Adrenal gland (tissue), 5 donors: ENCODE measurements around the gene ANAPC15.

Experiments used
- CTCF ChIP-seq, 6 experiments: fragments of 450-650 bp in 4 of 6; fragments of 200-600 bp in 2 of 6; sonication (generic) in 1 of 6; IDR thresholded peaks; 1 replicate in 5 of 6; 2 replicates in 1 of 6; pipeline versions ENCODE4 v1.5.1 to v1.8.0; 2016 to 2021; ENCODE audit warnings: antibody characterized with exemption in 6 of 6, mild to moderate bottlenecking in 2 of 6, moderate library complexity in 1 of 6
- POLR2A ChIP-seq, 2 donors: fragments of 450-650 bp; IDR thresholded peaks; one replicate each; pipeline ENCODE4 v1.6.1; 2017; ENCODE audit warnings: antibody characterized with exemption in 2 of 2, mild to moderate bottlenecking in 2 of 2, moderate library complexity in 1 of 2
- donor health status: DM: no; HTN: no; CAD: no.

DNA sequence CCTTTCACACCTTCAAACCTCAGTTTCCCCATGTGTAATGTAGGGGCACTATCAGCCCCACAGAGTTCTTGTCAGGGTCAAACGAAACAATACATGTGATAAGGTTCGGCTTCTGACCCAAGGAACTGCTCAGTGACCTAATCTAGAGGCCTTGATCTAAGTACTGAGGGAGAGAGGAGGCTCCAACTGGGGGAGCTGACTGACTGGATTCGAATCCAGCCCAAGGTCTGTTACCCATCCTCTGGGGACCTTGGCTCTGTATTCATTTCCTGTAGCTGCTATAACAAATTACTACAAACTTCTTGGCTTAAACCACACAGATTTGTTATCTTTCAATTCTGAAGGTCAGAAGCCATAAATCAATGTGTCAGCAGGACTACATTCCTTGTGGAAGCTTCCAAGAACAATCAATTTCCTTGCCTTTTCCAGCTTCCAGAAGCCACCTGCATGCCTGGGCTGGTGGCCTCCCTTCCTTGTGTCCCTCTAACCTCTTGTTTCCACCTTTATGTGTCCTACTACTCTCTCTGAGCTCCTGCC is 10.7 kb upstream of the ANAPC15 start:
- TF ChIP-seq CTCF (IDR thresholded peaks at IDR 0.05) = no peak
- TF ChIP-seq POLR2A (IDR thresholded peaks at IDR 0.05) = no peak
